ENCODE results near the gene SRC. TPM values are rescaled to one million over a fixed set of nuclear protein-coding genes. Genes with fewer than 3 reads are reported as not detected.

The SRC gene
- total and polyA plus RNA-seq, 2 donors (not counting 3 experiments of a cell fraction or from before 2014, with no cell fraction given) = 22.6 to 29.4 TPM

- H3K9me1 ChIP-seq (replicated peaks; ENCODE audit: control insufficient read depth, extremely low read depth, insufficient read depth, low read length) = no peaks in the 10 kb centered on the region
- H3K9ac ChIP-seq (replicated peaks; ENCODE audit: extremely low read depth, insufficient read depth, low read length) = no peak overlapping the region
- DNase-seq (ENCODE audit: low read depth, low spot score) (no peak), FAIRE-seq (no peak)
- no peaks in the 10 kb centered on the region for H4K20me1 ChIP-seq (replicated peaks; ENCODE audit: control insufficient read depth, extremely low read depth, insufficient read depth, low read length)
- no peak overlapping the region for H2AFZ ChIP-seq (ENCODE audit: low read depth, low read length)
- no TSS peak for BruUV-seq (replicated peaks)
- intact Hi-C loops (cut with micrococcal nuclease) = no loop called here
- no peaks in the 10 kb centered on the region for H3K9me3 ChIP-seq (replicated peaks; ENCODE audit: control insufficient read depth, insufficient read depth, low read length)
- no peaks in the 10 kb centered on the region for H3K36me3 ChIP-seq (ENCODE audit: control insufficient read depth in 2 of 2, extremely low read depth in 1 of 2, insufficient read depth in 2 of 2, low read length in 2 of 2)
- no peaks in the 10 kb centered on the region for H3K79me2 ChIP-seq (ENCODE audit: control insufficient read depth, insufficient read depth, low read length)
- TF ChIP-seq FOS (IDR thresholded peaks at IDR 0.05; ENCODE audit: borderline replicate concordance, insufficient read depth, low read length) (no peak), MAX (IDR thresholded peaks at IDR 0.05; ENCODE audit: insufficient read depth, insufficient read length) (no peak), MYC (IDR thresholded peaks at IDR 0.05; ENCODE audit: low read depth, low read length) (no peak), JUN (IDR thresholded peaks at IDR 0.05; ENCODE audit: borderline replicate concordance, insufficient read depth, insufficient read length, low read depth) (no peak), CTCF (IDR thresholded peaks at IDR 0.05; ENCODE audit: extremely low read depth in 1 of 2, insufficient read depth in 1 of 2, low read depth in 1 of 2, low read length in 2 of 2) (no peak), POLR2A (IDR thresholded peaks at IDR 0.05; ENCODE audit: low read depth, low read length) (no peak), POLR2AphosphoS5 (IDR thresholded peaks at IDR 0.05; ENCODE audit: insufficient read depth, low read depth, low read length) (no peak)
- no peaks in the 10 kb centered on the region for H3K4me1 ChIP-seq (ENCODE audit: control insufficient read depth, extremely low read depth, insufficient read depth, low read length)
- ChIA-PET CTCF (no interaction called here), POLR2A (no interaction called here)
- H3K4me2 ChIP-seq (ENCODE audit: insufficient read depth, low read length) = no peak overlapping the region
- H3K27ac ChIP-seq (ENCODE audit: insufficient read depth, low read depth, low read length) = no peak overlapping the region
- H3K4me3 ChIP-seq (replicated peaks in 1 of 3; ENCODE audit: insufficient read depth in 1 of 3, low read depth in 1 of 3, low read length in 3 of 3) = no peak overlapping the region
- no peaks in the 10 kb centered on the region for H3K27me3 ChIP-seq (ENCODE audit: control insufficient read depth in 2 of 2, insufficient read depth in 2 of 2, low read length in 2 of 2)
- dilution Hi-C loops (cut with MboI; ENCODE audit: extremely low pct_ligation_motif_present, low sequenced_read_pairs) = no loop called here
These were observed 12.1 kb upstream of the SRC start for GRCh38 chr20:37333848-37334318.

All from endothelial cell of umbilical vein (primary cell).